Endothelial cell of umbilical vein (primary cell): Measurements from ENCODE around the gene MR1. TPM values are rescaled to one million over a fixed set of nuclear protein-coding genes. Genes with fewer than 3 reads are reported as not detected.

Source experiments
- BruUV-seq: library from RNA; stranded (reverse); fragments of 400-500 nt; replicated peaks from 2 replicates; lab custom pipeline; 2021; lab: Mats Ljungman, UMichigan
- CTCF ChIA-PET: fragments of 300-600, 350-600 bp; sonication (Branson Sonifier 250); formaldehyde crosslinking; loops from one replicate; lab custom pipeline; 2021; ENCODE audit warnings: antibody characterized with exemption, inconsistent platforms; lab: Charles Lee
- POLR2A ChIA-PET: fragments of 300-600, 350-600 bp; sonication (Branson Sonifier 250); formaldehyde crosslinking; loops from one replicate; lab custom pipeline; 2021; ENCODE audit warnings: antibody characterized with exemption, inconsistent platforms; lab: Charles Lee
- DNase-seq: peaks from one replicate; pipeline ENCODE4 v3.0.0-alpha.2; 2011; ENCODE audit warnings: low read depth, low spot score
- FAIRE-seq: peaks from 2 replicates; lab custom pipeline; 2011; peaks lifted over from hg19 to GRCh38; lab: Jason Lieb, UNC
- H2AFZ ChIP-seq: 2 replicates; pipeline ENCODE4 v1.6.0; 2012; ENCODE audit warnings: low read depth, low read length, control low read depth, inconsistent platforms
- H3K27ac ChIP-seq: 2 replicates; pipeline ENCODE4 v1.5.1; 2011; ENCODE audit warnings: low read depth, mild to moderate bottlenecking, control low read depth, low read length, moderate library complexity; ENCODE audit not compliant: insufficient read depth
- H3K27me3 ChIP-seq, 2 experiments: 2 replicates each; pipeline versions ENCODE4 v1.6.0 to v1.6.1; 2011; ENCODE audit warnings: low read length in 2 of 2, mixed read lengths in 1 of 2; ENCODE audit not compliant: control insufficient read depth in 2 of 2, insufficient read depth in 2 of 2
- H3K36me3 ChIP-seq, 2 experiments: 2 replicates in 1 of 2; 3 replicates in 1 of 2; pipeline ENCODE4 v1.5.1; 2011; ENCODE audit warnings: low read length in 2 of 2, mild to moderate bottlenecking in 1 of 2, moderate library complexity in 1 of 2; ENCODE audit not compliant: control insufficient read depth in 2 of 2, insufficient read depth in 2 of 2; ENCODE audit errors: extremely low read depth in 1 of 2
- H3K4me1 ChIP-seq: 3 replicates; pipeline ENCODE4 v1.5.1; 2011; ENCODE audit warnings: mild to moderate bottlenecking, low read length; ENCODE audit not compliant: control insufficient read depth, insufficient read depth; ENCODE audit errors: extremely low read depth
- H3K4me2 ChIP-seq: 2 replicates; pipeline ENCODE4 v1.6.1; 2011; ENCODE audit warnings: low read length, control low read depth, mixed read lengths; ENCODE audit not compliant: insufficient read depth
- H3K4me3 ChIP-seq, 3 experiments: fragments of 200-600 bp in 1 of 3; sonication (generic), shearing (Covaris generic) in 1 of 3; replicated peaks in 1 of 3; 2 replicates each; pipeline ENCODE4 v1.5.1; 2011 to 2016; ENCODE audit warnings: control low read depth in 3 of 3, low read length in 3 of 3, mild to moderate bottlenecking in 2 of 3, inconsistent platforms in 1 of 3, low read depth in 1 of 3, moderate library complexity in 1 of 3; ENCODE audit not compliant: insufficient read depth in 1 of 3
- H3K79me2 ChIP-seq: 2 replicates; pipeline ENCODE4 v1.6.0; 2012; ENCODE audit warnings: low read length, inconsistent platforms; ENCODE audit not compliant: control insufficient read depth, insufficient read depth
- H3K9ac ChIP-seq: replicated peaks from 2 replicates; pipeline ENCODE3; 2011; ENCODE audit warnings: low read length, control low read depth; ENCODE audit not compliant: insufficient read depth; ENCODE audit errors: extremely low read depth
- H3K9me1 ChIP-seq: replicated peaks from 3 replicates; pipeline ENCODE4 v1.6.0; 2011; ENCODE audit warnings: mild to moderate bottlenecking, low read length; ENCODE audit not compliant: control insufficient read depth, insufficient read depth; ENCODE audit errors: extremely low read depth
- H3K9me3 ChIP-seq: replicated peaks from 2 replicates; pipeline ENCODE4 v1.5.1; 2012; ENCODE audit warnings: low read length, inconsistent platforms; ENCODE audit not compliant: control insufficient read depth, insufficient read depth
- H4K20me1 ChIP-seq: replicated peaks from 2 replicates; pipeline ENCODE3; 2011; ENCODE audit warnings: mild to moderate bottlenecking, low read length; ENCODE audit not compliant: control insufficient read depth, insufficient read depth; ENCODE audit errors: extremely low read depth
- CTCF ChIP-seq, 2 donors: IDR thresholded peaks; 1 replicate in 1 of 2; 2 replicates in 1 of 2; pipeline ENCODE4 v1.5.1; 2011; ENCODE audit warnings: low read length in 2 of 2, mild to moderate bottlenecking in 2 of 2, moderate library complexity in 2 of 2, control low read depth in 1 of 2, inconsistent platforms in 1 of 2, low read depth in 1 of 2; ENCODE audit not compliant: insufficient read depth in 1 of 2; ENCODE audit errors: extremely low read depth in 1 of 2
- EZH2 ChIP-seq: IDR thresholded peaks from 2 replicates; pipeline ENCODE4 v1.6.1; 2012; ENCODE audit warnings: borderline replicate concordance, low read depth, mild to moderate bottlenecking, moderate library complexity, low read length, inconsistent platforms; ENCODE audit not compliant: severe bottlenecking
- FOS ChIP-seq: IDR thresholded peaks from 2 replicates; pipeline ENCODE4 v1.6.1; 2011; ENCODE audit warnings: mild to moderate bottlenecking, low read length, moderate library complexity, borderline replicate concordance; ENCODE audit not compliant: insufficient read depth
- GATA2 ChIP-seq: IDR thresholded peaks from 2 replicates; pipeline ENCODE4 v1.7.0; 2011; ENCODE audit warnings: low read depth, mild to moderate bottlenecking, moderate library complexity, mixed read lengths, low read length; ENCODE audit not compliant: insufficient read length, insufficient read depth
- MAX ChIP-seq: IDR thresholded peaks from 2 replicates; pipeline ENCODE4 v1.6.1; 2011; ENCODE audit not compliant: insufficient read depth, insufficient read length
- MYC ChIP-seq: IDR thresholded peaks from one replicate; pipeline ENCODE4 v1.6.1; 2011; ENCODE audit warnings: mild to moderate bottlenecking, low read depth, low read length
- POLR2A ChIP-seq: IDR thresholded peaks from 2 replicates; pipeline ENCODE4 v1.6.1; 2012; ENCODE audit warnings: low read depth, mild to moderate bottlenecking, control low read depth, low read length
- POLR2AphosphoS5 ChIP-seq: IDR thresholded peaks from 2 replicates; pipeline ENCODE4 v1.6.1; 2012; ENCODE audit warnings: low read depth, mild to moderate bottlenecking, control low read depth, low read length, moderate library complexity; ENCODE audit not compliant: insufficient read depth
- dilution Hi-C: fragments of 300-500 bp; cut with MboI; formaldehyde crosslinking; loops from one replicate; pipeline ENCODE4 v1.15.0; 2019; ENCODE audit warnings: low sequenced_read_pairs; ENCODE audit not compliant: extremely low pct_ligation_motif_present
- intact Hi-C: fragments of 100-400 bp; cut with micrococcal nuclease; formaldehyde crosslinking; loops from one replicate; pipeline ENCODE4 v1.10.0; 2022
- polyA plus RNA-seq, 4 experiments: library from polyadenylated mRNA; depleted of rRNA in 3 of 4; stranded (reverse) in 3 of 4; unstranded in 1 of 4; fragments of >200 nt; gene quantifications; 2 replicates each; pipeline versions ENCODE4 v1.2.1 to v1.2.3, GENCODE V29; 2011 to 2012; ENCODE audit warnings: missing spikeins in 1 of 4
- total RNA-seq: library from RNA; stranded (reverse); gene quantifications from 2 replicates; pipeline ENCODE4 v1.2.3, GENCODE V29; 2021

The MR1 gene
- total and polyA plus RNA-seq, 2 donors (not counting 3 experiments of a cell fraction or from before 2014, with no cell fraction given), result 1.3 to 2.5 TPM

GRCh38 chr1:181095763-181096184, 62.0 kb downstream of the MR1 start:
- H3K4me1 ChIP-seq, result peaks cover 35% of the 10 kb centered on the region
- no peak for FAIRE-seq
- CTCF ChIA-PET, result interaction anchor here (0.6 to 6.4 kb wide), 6 partner anchors 9 to 580 kb away, joined by 3 to 37 read pairs (median 5); no protein-coding TSS in a partner anchor

More at GRCh38 chr1:181095763-181096184, 62.0 kb downstream of the MR1 start:
- H3K79me2 ChIP-seq, result peaks cover 22% of the 10 kb centered on the region
- no peak overlapping the region for H3K9ac ChIP-seq
- no peaks in the 10 kb centered on the region for H3K9me1 ChIP-seq
- H3K4me2 ChIP-seq, result no peak overlapping the region
- no peak overlapping the region for H2AFZ ChIP-seq
- intact Hi-C loops (no loop called here), dilution Hi-C loops (no loop called here)
- H3K36me3 ChIP-seq, result peaks cover 0 to 7% of the 10 kb centered on the region in 2 experiments
- peaks cover 3% of the 10 kb centered on the region for H4K20me1 ChIP-seq
- no TSS peak for BruUV-seq
- POLR2A ChIA-PET, result interaction anchor here (1.0 to 1.9 kb wide), 2 partner anchors 9 to 11 kb away, joined by 3 to 6 read pairs; no protein-coding TSS in a partner anchor
- no peak overlapping the region for H3K4me3 ChIP-seq
- TF ChIP-seq MAX (no peak), EZH2 (no peak), POLR2AphosphoS5 (no peak), GATA2 (no peak), FOS (no peak), MYC (no peak), POLR2A (no peak), CTCF (IDR thresholded peaks at IDR 0.05; ENCODE audit: extremely low read depth in 1 of 2, insufficient read depth in 1 of 2, low read depth in 1 of 2, low read length in 2 of 2) (no peak)
- H3K27me3 ChIP-seq, result no peaks in the 10 kb centered on the region
- H3K27ac ChIP-seq, result no peak overlapping the region
- H3K9me3 ChIP-seq, result no peaks in the 10 kb centered on the region
- no peak for DNase-seq
